Measurements from ENCODE around the gene GRP.

GRP gene

GRCh38 chr18:59268127-59268720 is 48.3 kb downstream of the GRP start:
- DNase-seq, result no peak

GRCh38 chr18:59268721-59269562 is 49.0 kb downstream of the GRP start:
- no peak for DNase-seq

- DNase-seq, result no peak
Measured at GRCh38 chr18:59269563-59270119, 49.7 kb downstream of the GRP start.

- no peak for DNase-seq
Measured at GRCh38 chr18:59270689-59271257, 50.8 kb downstream of the GRP start.

DNA sequence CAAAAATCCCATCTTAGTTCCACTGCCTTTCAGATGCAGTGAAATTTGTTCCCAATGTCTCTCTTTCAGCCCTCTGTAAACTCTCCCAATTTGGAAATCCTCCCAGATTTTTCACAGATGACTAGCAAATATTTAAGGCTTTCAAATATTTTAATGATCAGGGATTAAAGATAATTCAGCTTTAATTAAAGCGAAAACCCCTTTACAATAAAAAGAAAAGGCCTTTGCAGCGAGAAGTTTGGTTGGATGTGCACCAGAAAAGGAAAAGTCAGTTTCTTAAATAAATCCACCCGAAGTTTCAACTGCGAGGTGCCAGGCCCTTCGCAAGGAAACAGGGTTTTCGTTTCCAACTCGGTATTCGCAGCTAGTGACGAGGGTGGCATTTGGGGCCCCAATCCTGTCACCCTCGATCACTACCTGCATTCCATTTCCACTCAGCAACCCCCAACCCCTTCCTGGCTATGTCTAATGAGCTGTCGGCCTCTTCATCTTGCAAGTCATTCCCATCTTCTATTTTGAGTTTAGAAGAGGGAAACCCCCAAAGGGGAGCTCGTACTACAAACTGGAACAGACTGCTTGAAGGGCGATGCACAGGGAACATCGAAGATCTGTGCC is 51.8 kb downstream of the GRP start:
- DNase-seq, result no peak

- no peak for DNase-seq
Measured at GRCh38 chr18:59272221-59272888, 52.4 kb downstream of the GRP start.

GRCh38 chr18:59272891-59273758 is 53.2 kb downstream of the GRP start, which contains the start of gene RAX:
TSS of gene RAX (minus strand) at chr18:59273454. CDS start at chr18:59273206, 248 bp downstream.
- DNase-seq, result no peak

DNA sequence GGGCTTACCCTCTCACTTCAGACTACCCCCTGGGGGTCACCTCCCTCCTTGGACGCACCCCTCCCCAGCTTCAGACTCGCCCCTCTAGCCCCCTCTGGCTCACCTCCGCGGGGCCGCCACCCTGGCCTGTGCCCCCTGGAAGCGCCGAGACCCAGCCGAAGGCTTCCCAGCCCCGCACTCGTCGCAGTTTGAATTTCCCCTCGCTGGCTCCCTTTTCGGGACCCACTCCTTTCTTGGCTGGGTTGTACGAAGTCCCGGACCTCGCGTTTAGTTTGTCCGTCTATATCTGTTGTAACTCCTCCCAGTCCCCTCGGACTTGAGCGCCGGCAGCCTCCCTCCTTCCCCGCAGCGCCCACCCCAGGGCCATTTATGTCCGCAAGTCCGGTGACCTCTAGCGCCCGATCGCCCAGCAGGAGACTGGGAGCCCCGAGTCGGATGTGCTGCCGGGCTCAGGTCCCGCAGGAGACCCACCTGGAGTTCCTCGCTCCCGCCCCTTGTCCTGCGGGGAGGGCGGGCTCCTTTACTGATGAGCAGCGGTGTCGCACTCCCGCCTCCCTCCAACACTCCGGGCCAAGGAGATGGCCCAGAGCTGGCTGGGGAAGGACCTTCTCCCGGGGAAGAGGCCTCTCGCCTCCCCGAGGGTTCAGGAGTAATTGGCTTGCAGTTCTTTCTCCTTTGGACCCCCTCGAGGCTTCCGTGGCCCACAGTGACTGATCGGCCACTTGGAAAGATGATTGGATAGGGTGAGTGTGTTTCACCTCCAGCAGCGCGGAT is 54.0 kb downstream of the GRP start:
- DNase-seq, result no peak

DNA sequence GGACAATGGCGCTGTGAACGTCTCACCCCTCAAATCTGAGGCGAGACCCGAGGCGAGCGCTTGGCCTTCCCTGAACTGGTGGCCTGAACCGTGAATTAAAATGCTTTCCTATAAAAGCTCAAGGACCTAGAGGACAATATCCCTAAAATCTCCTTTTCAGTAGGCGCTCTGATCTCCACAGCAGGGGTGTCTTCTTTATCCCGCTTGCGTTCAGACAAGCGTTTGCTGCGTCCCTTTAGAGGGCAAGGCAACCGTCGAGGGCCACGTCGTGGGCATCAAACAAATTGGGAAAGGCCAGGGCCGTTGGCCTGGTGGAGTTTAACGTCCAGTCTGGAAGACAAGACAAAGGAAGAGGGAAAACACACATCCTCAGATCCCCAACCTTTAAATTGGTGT is 54.6 kb downstream of the GRP start:
- no peak for DNase-seq

GRCh38 chr18:59275406-59275949 is 55.5 kb downstream of the GRP start:
- DNase-seq, result no peak

GRCh38 chr18:59276047-59276446 is 56.1 kb downstream of the GRP start:
- DNase-seq, result no peak

DNA sequence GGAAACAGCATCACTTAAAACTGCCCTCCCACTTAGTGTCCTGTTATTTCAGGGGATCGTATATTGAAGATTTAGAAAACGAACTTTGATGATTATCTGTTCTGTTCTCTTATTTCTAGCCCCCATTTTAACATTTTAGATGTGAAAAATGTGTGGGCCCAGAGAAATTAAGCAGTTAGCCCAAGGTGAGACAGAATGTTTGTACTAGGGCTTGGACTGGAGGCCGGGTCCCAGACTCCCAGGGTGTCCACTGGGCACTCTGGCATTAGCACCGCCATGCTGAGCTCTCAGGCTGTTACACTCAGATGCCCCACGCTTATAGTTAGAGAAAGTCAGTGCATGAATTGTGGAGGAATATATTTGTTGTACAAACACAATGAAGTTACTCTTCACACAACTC is 58.8 kb downstream of the GRP start:
- no peak for DNase-seq

DNA sequence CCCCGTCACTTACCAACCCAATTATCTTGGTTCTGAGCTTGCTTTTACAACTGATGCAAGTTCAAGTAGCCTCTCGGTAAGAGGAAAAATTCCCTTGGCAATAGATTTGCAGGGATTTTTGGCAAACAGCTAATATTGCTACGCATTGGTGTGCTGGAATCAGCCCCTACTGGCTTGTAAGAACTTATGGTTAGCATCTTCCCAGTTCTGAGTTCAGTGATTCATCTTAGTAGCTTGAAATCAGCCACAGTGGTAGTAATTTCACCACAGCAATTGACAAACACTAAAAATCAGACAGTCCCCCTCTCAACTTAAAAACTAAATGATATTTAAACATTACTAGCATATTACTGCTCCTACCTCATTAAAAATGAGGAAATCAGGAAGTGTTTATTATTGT is 59.2 kb downstream of the GRP start:
- DNase-seq, result no peak

DNA sequence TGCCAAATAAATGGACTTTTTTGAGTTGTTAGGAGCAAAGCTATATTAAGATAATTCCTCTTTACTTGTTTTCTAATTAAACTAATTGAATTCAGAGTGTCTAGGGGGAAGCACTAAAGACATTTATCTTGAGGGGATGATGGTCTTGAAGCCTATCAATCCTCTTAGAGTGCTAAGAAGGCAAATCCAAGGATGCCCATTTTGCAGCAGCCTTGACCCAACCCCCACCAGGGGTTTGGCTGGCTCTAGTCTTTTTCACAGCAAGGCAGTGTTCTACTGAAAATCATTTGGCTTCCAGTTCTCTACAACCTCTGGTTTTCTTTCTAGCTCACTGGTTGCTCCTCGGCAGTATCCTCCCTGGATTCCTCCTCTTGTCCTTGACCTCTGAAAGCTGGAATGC is 59.8 kb downstream of the GRP start:
- no peak for DNase-seq

Measured in NCI-H2171 (cell line).